HepG2 (cell line): ENCODE results near the gene PPP6R2. TPM values are rescaled to one million over a fixed set of nuclear protein-coding genes. Genes with fewer than 3 reads are reported as not detected.

ENCODE experiments used
- ATAC-seq: fragments of 200-7000 bp; cut with Tn5 transposase; 3 replicates; pipeline ENCODE4 v1.9.1; 2020; ENCODE audit warnings: mild to moderate bottlenecking, moderate library complexity
- BruUV-seq: library from RNA; stranded (reverse); fragments of 400-500 nt; replicated peaks from 2 replicates; lab custom pipeline; 2021; lab: Mats Ljungman, UMichigan
- CTCF ChIA-PET: fragments of 300-600 bp; formaldehyde crosslinking; extraction: SDS; loops from one replicate; lab custom pipeline; 2021; ENCODE audit warnings: low total read pairs, inconsistent platforms, low intra/inter-chr PET ratio; lab: Yijun Ruan, JAX
- POLR2A ChIA-PET: fragments of 350-600 bp; sonication (Branson Sonifier 250); formaldehyde crosslinking; loops from one replicate; lab custom pipeline; 2020; ENCODE audit warnings: antibody characterized with exemption, inconsistent platforms; lab: Yijun Ruan, JAX
- DNase-seq: peaks from one replicate; pipeline ENCODE4 v3.0.0-alpha.2; 2015; ENCODE audit warnings: low spot score
- FAIRE-seq: peaks from 3 replicates; lab custom pipeline; 2011; peaks lifted over from hg19 to GRCh38; lab: Jason Lieb, UNC
- H2AFZ ChIP-seq: one replicate; pipeline ENCODE4 v1.6.1; 2011; ENCODE audit warnings: low read length, inconsistent platforms
- H3K27ac ChIP-seq: fragments of 300-600 bp; 3 replicates; pipeline ENCODE4 v1.8.0; 2011; ENCODE audit warnings: mixed run types, mild to moderate bottlenecking, mixed read lengths, low read length, inconsistent platforms; ENCODE audit not compliant: insufficient read depth; ENCODE audit errors: extremely low read length
- H3K27me3 ChIP-seq, 2 experiments: fragments of 200-600 bp in 1 of 2; 2 replicates in 1 of 2; 3 replicates in 1 of 2; pipeline versions ENCODE4 v1.6.0 to v1.8.0; 2011; ENCODE audit warnings: low read length in 2 of 2, mild to moderate bottlenecking in 2 of 2, moderate library complexity in 2 of 2, inconsistent platforms in 1 of 2; ENCODE audit not compliant: insufficient read depth in 2 of 2, control insufficient read depth in 1 of 2
- H3K36me3 ChIP-seq, 2 experiments: fragments of 200-600 bp in 1 of 2; replicated peaks in 1 of 2; 2 replicates in 1 of 2; 3 replicates in 1 of 2; pipeline versions ENCODE4 v1.5.1 to v1.8.0; 2011; ENCODE audit warnings: low read length in 2 of 2, inconsistent platforms in 1 of 2; ENCODE audit not compliant: insufficient read depth in 2 of 2, control insufficient read depth in 1 of 2
- H3K4me1 ChIP-seq: 2 replicates; pipeline ENCODE4 v1.5.1; 2012; ENCODE audit warnings: low read length, inconsistent platforms; ENCODE audit not compliant: insufficient read depth
- H3K4me2 ChIP-seq: 2 replicates; pipeline ENCODE4 v1.6.0; 2011; ENCODE audit warnings: low read depth, low read length, inconsistent platforms
- H3K4me3 ChIP-seq, 3 experiments: fragments of 200-600 bp in 1 of 3; sonication (generic), shearing (Covaris generic) in 1 of 3; replicated peaks in 1 of 3; 2 replicates each; pipeline ENCODE4 v1.5.1; 2011 to 2016; ENCODE audit warnings: low read length in 3 of 3, inconsistent platforms in 2 of 3, low read depth in 2 of 3, mild to moderate bottlenecking in 2 of 3, control low read depth in 1 of 3, mixed read lengths in 1 of 3; ENCODE audit not compliant: insufficient read depth in 1 of 3
- H3K79me2 ChIP-seq: one replicate; pipeline ENCODE4 v1.6.1; 2011; ENCODE audit warnings: low read length, inconsistent platforms; ENCODE audit not compliant: insufficient read depth
- H3K9ac ChIP-seq: 2 replicates; pipeline ENCODE4 v1.6.0; 2011; ENCODE audit warnings: mild to moderate bottlenecking, low read depth, low read length, inconsistent platforms; ENCODE audit not compliant: insufficient read depth
- H3K9me3 ChIP-seq: 2 replicates; pipeline ENCODE4 v1.5.1; 2012; ENCODE audit warnings: mild to moderate bottlenecking, low read length
- H4K20me1 ChIP-seq: 2 replicates; pipeline ENCODE4 v1.6.0; 2011; ENCODE audit warnings: inconsistent platforms, mild to moderate bottlenecking, low read length, moderate library complexity; ENCODE audit not compliant: insufficient read depth
- AGO1 ChIP-seq: fragments of 200-400 bp; formaldehyde crosslinking; IDR thresholded peaks from 2 replicates; pipeline ENCODE4 v1.6.1; 2017; ENCODE audit warnings: mild to moderate bottlenecking, low read depth, low read length, moderate library complexity; ENCODE audit not compliant: poor library complexity, severe bottlenecking
- ATRX ChIP-seq: sonication (generic); formaldehyde crosslinking; IDR thresholded peaks from 2 replicates; pipeline ENCODE4 v1.4.0; 2020; ENCODE audit warnings: missing genetic modification reagents, borderline replicate concordance
- BRD4 ChIP-seq: sonication (generic); formaldehyde crosslinking; IDR thresholded peaks from 2 replicates; pipeline ENCODE4 v1.4.0; 2020; ENCODE audit warnings: missing genetic modification reagents
- DR1 ChIP-seq: sonication (generic); formaldehyde crosslinking; IDR thresholded peaks from 2 replicates; pipeline ENCODE4 v1.8.0; 2021; ENCODE audit warnings: mild to moderate bottlenecking, missing genetic modification reagents, inconsistent platforms
- MYPOP ChIP-seq: sonication (generic); formaldehyde crosslinking; IDR thresholded peaks from 2 replicates; pipeline ENCODE4 v1.8.1; 2023; ENCODE audit warnings: mild to moderate bottlenecking, moderate library complexity, missing genetic modification reagents
- NRL ChIP-seq: sonication (generic); formaldehyde crosslinking; IDR thresholded peaks from 2 replicates; pipeline ENCODE4 v1.5.0; 2020; ENCODE audit warnings: missing genetic modification reagents, mild to moderate bottlenecking, moderate library complexity, borderline replicate concordance
- RAD21 ChIP-seq: fragments of 450-650 bp; formaldehyde crosslinking; IDR thresholded peaks from 2 replicates; pipeline ENCODE4 v1.5.0; 2020; ENCODE audit warnings: mild to moderate bottlenecking
- ZBTB10 ChIP-seq: sonication (generic); formaldehyde crosslinking; IDR thresholded peaks from 2 replicates; pipeline ENCODE4 v1.4.0; 2020; ENCODE audit warnings: missing genetic modification reagents, borderline replicate concordance
- ZNF512B ChIP-seq: sonication (generic); formaldehyde crosslinking; IDR thresholded peaks from 2 replicates; pipeline ENCODE4 v1.5.1; 2020; ENCODE audit warnings: missing genetic modification reagents, mild to moderate bottlenecking, borderline replicate concordance
- ZNF513 ChIP-seq: sonication (generic); formaldehyde crosslinking; conservative IDR thresholded peaks from 2 replicates; pipeline ENCODE4 v1.5.0; 2020; ENCODE audit warnings: missing genetic modification reagents
- WGBS: methylation state at CpG from one replicate; pipeline ENCODE4 v1.1.6; 2017; ENCODE audit warnings: low lambda C conversion rate; 5-methylcytosine and 5-hydroxymethylcytosine counted together
- in situ Hi-C: cut with HindIII; loops from 2 replicates; pipeline ENCODE4 v1.10.0; 2017; ENCODE audit warnings: low pct_unique_long_range_greater_than_20kb; ENCODE audit not compliant: extremely low pct_ligation_motif_present
- intact Hi-C: fragments of 100-400 bp; cut with micrococcal nuclease; formaldehyde crosslinking; loops from one replicate; pipeline ENCODE4 v1.10.0; 2022; ENCODE audit not compliant: unreplicated experiment
- polyA plus RNA-seq, 8 experiments: library from polyadenylated mRNA; depleted of rRNA in 3 of 8; stranded (reverse) in 7 of 8; unstranded in 1 of 8; fragments of >200 nt; fragmentation: Illumina TruSeq in 4 of 8; extraction: Trizol in 4 of 8; gene quantifications; 2 replicates each; pipeline versions ENCODE4 v1.2.1 to v1.2.3, GENCODE V29; 2011 to 2016; ENCODE audit warnings: low read depth in 4 of 8, missing spikeins in 1 of 8, mixed read lengths in 1 of 8; ENCODE audit not compliant: insufficient read depth in 1 of 8
- total RNA-seq, 5 experiments: library from RNA; depleted of rRNA; stranded (reverse); fragments of >200 nt; fragmentation: Illumina TruSeq; extraction: Trizol; gene quantifications; 2 replicates each; pipeline ENCODE4 v1.2.3, GENCODE V29; 2016; ENCODE audit warnings: low read depth in 1 of 5

Gene PPP6R2
- total and polyA plus RNA-seq, 2 of the 13 experiments (the other 11 are each of a cell fraction or from before 2014, with no cell fraction given): 55.0 to 102 TPM

GRCh38 chr22:50309601-50309991, 33.5 kb upstream of the PPP6R2 start (continued):
- no peak for TF ChIP-seq ZBTB10

- 0 out of 5 replicates have a peak, but pooled peaks cover 0 to under 1% of the 10 kb centered on the region in 2 experiments for H3K36me3 ChIP-seq
- WGBS: 4% methylated on average over 16 of the region's 21 CpGs
- in situ Hi-C loops (no loop called here), intact Hi-C loops (no loop called here)
- FAIRE-seq: peak; percentile 66
- no peaks in the 10 kb centered on the region for H3K27me3 ChIP-seq
- peak overlapping the region; percentile 32 for H3K9ac ChIP-seq
- H3K4me2 ChIP-seq: peak overlapping the region; percentile 81
- no peak overlapping the region for H2AFZ ChIP-seq
- DNase-seq: peak; percentile 69
- ATAC-seq: peak; percentile 45
- H3K9me3 ChIP-seq: no peaks in the 10 kb centered on the region
- no TSS peak for BruUV-seq
- peaks cover 17% of the 10 kb centered on the region for H3K79me2 ChIP-seq
- H3K4me1 ChIP-seq: peaks cover 74% of the 10 kb centered on the region
- H3K4me3 ChIP-seq: peak overlapping the region in 1 of 3 experiments; percentile 69; a peak in 2 of 6 replicates
- ChIA-PET POLR2A (interaction anchor here (0.6 to 3.8 kb wide), 4 partner anchors 10 to 16 kb away, joined by 3 to 27 read pairs (median 6); no protein-coding TSS in a partner anchor), CTCF (interaction anchor here (0.8 to 1.9 kb wide), 2 partner anchors 20 to 34 kb away, joined by 3 to 12 read pairs; no protein-coding TSS in a partner anchor)
- H4K20me1 ChIP-seq: no peaks in the 10 kb centered on the region
- H3K27ac ChIP-seq: peak overlapping the region; percentile 41
- TF ChIP-seq ZNF512B: no peak
- no peak for TF ChIP-seq ATRX (CRISPR knock-in tag)
- TF ChIP-seq ZNF513: no peak
- TF ChIP-seq RAD21 (CRISPR knock-in tag): 0 out of 2 replicates have a peak, but pooled peaks have one; percentile 25
- TF ChIP-seq AGO1: peak; percentile 11
- no peak; the same call in 1 of the 2 replicates for TF ChIP-seq NRL (CRISPR knock-in tag)
- TF ChIP-seq DR1 (CRISPR knock-in tag): no peak
- TF ChIP-seq MYPOP (CRISPR knock-in tag): peak; percentile 47; the same call in 1 of the 2 replicates
- no peak for TF ChIP-seq BRD4 (CRISPR knock-in tag)
Measured at GRCh38 chr22:50310031-50310722, 33.0 kb upstream of the PPP6R2 start.
